Duodenal mucosa (tissue), 2 donors: ENCODE data around the gene SAMD4A.

Experiments
- H3K27ac ChIP-seq: one replicate; pipeline ENCODE4 v1.7.0; 2013; ENCODE audit warnings: low read depth, low read length
- H3K27me3 ChIP-seq, 2 donors: one replicate each; pipeline ENCODE4 v1.7.0; 2013; ENCODE audit warnings: low read length in 2 of 2, control low read depth in 1 of 2; ENCODE audit not compliant: insufficient read depth in 2 of 2, control insufficient read depth in 1 of 2
- H3K36me3 ChIP-seq, 2 donors: one replicate each; pipeline ENCODE4 v1.7.0; 2013; ENCODE audit warnings: low read length in 2 of 2, control low read depth in 1 of 2; ENCODE audit not compliant: insufficient read depth in 2 of 2, control insufficient read depth in 1 of 2
- H3K4me1 ChIP-seq, 2 donors: one replicate each; pipeline ENCODE4 v1.7.0; 2013; ENCODE audit warnings: low read length in 2 of 2, control low read depth in 1 of 2; ENCODE audit not compliant: insufficient read depth in 2 of 2, control insufficient read depth in 1 of 2
- H3K4me3 ChIP-seq, 2 donors: one replicate each; pipeline ENCODE4 v1.7.0; 2013; ENCODE audit warnings: low read length in 2 of 2, low read depth in 1 of 2
- H3K9ac ChIP-seq, 2 donors: one replicate each; pipeline ENCODE4 v1.7.0; 2013; ENCODE audit warnings: low read length in 2 of 2, low read depth in 1 of 2
- H3K9me3 ChIP-seq, 2 donors: one replicate each; pipeline ENCODE4 v1.7.0; 2013; ENCODE audit warnings: low read length in 2 of 2, control low read depth in 1 of 2; ENCODE audit not compliant: control insufficient read depth in 1 of 2

SAMD4A gene

GRCh38 chr14:54688229-54688628 lies 121.3 kb downstream of the SAMD4A start:
- H3K4me3 ChIP-seq, result no peak overlapping the region
- H3K9ac ChIP-seq, result no peak overlapping the region
- no peaks in the 10 kb centered on the region for H3K27me3 ChIP-seq
- H3K4me1 ChIP-seq, result peaks cover 0 to 7% of the 10 kb centered on the region in 2 donors
- no peaks in the 10 kb centered on the region for H3K9me3 ChIP-seq
- no peaks in the 10 kb centered on the region for H3K36me3 ChIP-seq
- H3K27ac ChIP-seq, result no peak overlapping the region

GRCh38 chr14:54689928-54690327 lies 123.0 kb downstream of the SAMD4A start:
- H3K4me3 ChIP-seq, result no peak overlapping the region
- H3K9me3 ChIP-seq, result no peaks in the 10 kb centered on the region
- no peaks in the 10 kb centered on the region for H3K36me3 ChIP-seq
- H3K4me1 ChIP-seq, result peaks cover 0 to 4% of the 10 kb centered on the region in 2 donors
- no peak overlapping the region for H3K27ac ChIP-seq
- H3K27me3 ChIP-seq, result no peaks in the 10 kb centered on the region
- no peak overlapping the region for H3K9ac ChIP-seq

GRCh38 chr14:54690887-54691286 lies 124.0 kb downstream of the SAMD4A start:
- Histone ChIP-seq H3K9ac (no peak overlapping the region), H3K4me1 (peaks cover 0 to 3% of the 10 kb centered on the region in 2 donors), H3K27ac (no peak overlapping the region)

GRCh38 chr14:54691525-54692283 lies 124.8 kb downstream of the SAMD4A start:
- Histone ChIP-seq H3K9ac (no peak overlapping the region), H3K27me3 (no peaks in the 10 kb centered on the region), H3K4me1 (no peaks in the 10 kb centered on the region), H3K36me3 (no peaks in the 10 kb centered on the region), H3K27ac (no peak overlapping the region), H3K9me3 (no peaks in the 10 kb centered on the region), H3K4me3 (no peak overlapping the region)

More at GRCh38 chr14:54690887-54691286, 124.0 kb downstream of the SAMD4A start:
- Histone ChIP-seq H3K27me3 (no peaks in the 10 kb centered on the region), H3K9me3 (no peaks in the 10 kb centered on the region), H3K36me3 (no peaks in the 10 kb centered on the region), H3K4me3 (no peak overlapping the region)

GRCh38 chr14:54692284-54692772 lies 125.4 kb downstream of the SAMD4A start:
- Histone ChIP-seq H3K27ac (no peak overlapping the region), H3K36me3 (no peaks in the 10 kb centered on the region), H3K4me1 (no peaks in the 10 kb centered on the region), H3K4me3 (no peak overlapping the region), H3K9ac (no peak overlapping the region), H3K9me3 (no peaks in the 10 kb centered on the region), H3K27me3 (no peaks in the 10 kb centered on the region)

- H3K4me3 ChIP-seq, result no peak overlapping the region
- no peaks in the 10 kb centered on the region for H3K4me1 ChIP-seq
- H3K9ac ChIP-seq, result no peak overlapping the region
- no peaks in the 10 kb centered on the region for H3K36me3 ChIP-seq
- H3K9me3 ChIP-seq, result no peaks in the 10 kb centered on the region
- H3K27ac ChIP-seq, result no peak overlapping the region
- no peaks in the 10 kb centered on the region for H3K27me3 ChIP-seq
Observed at GRCh38 chr14:54693761-54694160, 126.8 kb downstream of the SAMD4A start.

GRCh38 chr14:54695196-54695595 lies 128.3 kb downstream of the SAMD4A start:
- Histone ChIP-seq H3K9ac (no peak overlapping the region), H3K4me1 (no peaks in the 10 kb centered on the region), H3K27me3 (no peaks in the 10 kb centered on the region), H3K4me3 (no peak overlapping the region), H3K27ac (no peak overlapping the region), H3K9me3 (no peaks in the 10 kb centered on the region), H3K36me3 (no peaks in the 10 kb centered on the region)

GRCh38 chr14:54697001-54697400 lies 130.1 kb downstream of the SAMD4A start:
- H3K9me3 ChIP-seq, result no peaks in the 10 kb centered on the region
- H3K4me3 ChIP-seq, result no peak overlapping the region
- no peaks in the 10 kb centered on the region for H3K4me1 ChIP-seq
- H3K36me3 ChIP-seq, result no peaks in the 10 kb centered on the region
- no peak overlapping the region for H3K9ac ChIP-seq
- no peak overlapping the region for H3K27ac ChIP-seq
- no peaks in the 10 kb centered on the region for H3K27me3 ChIP-seq

GRCh38 chr14:54697803-54698202 lies 130.9 kb downstream of the SAMD4A start:
- H3K36me3 ChIP-seq, result peaks cover 0 to 4% of the 10 kb centered on the region in 2 donors
- H3K4me3 ChIP-seq, result no peak overlapping the region
- no peaks in the 10 kb centered on the region for H3K27me3 ChIP-seq
- H3K9ac ChIP-seq, result no peak overlapping the region
- no peak overlapping the region for H3K27ac ChIP-seq
- no peaks in the 10 kb centered on the region for H3K9me3 ChIP-seq
- H3K4me1 ChIP-seq, result no peaks in the 10 kb centered on the region

GRCh38 chr14:54698501-54698900 lies 131.6 kb downstream of the SAMD4A start:
- Histone ChIP-seq H3K9me3 (no peaks in the 10 kb centered on the region), H3K27me3 (no peaks in the 10 kb centered on the region), H3K27ac (no peak overlapping the region), H3K4me3 (no peak overlapping the region), H3K9ac (no peak overlapping the region), H3K36me3 (peaks cover 0 to 4% of the 10 kb centered on the region in 2 donors), H3K4me1 (no peaks in the 10 kb centered on the region)
